Hematopoietic multipotent progenitor cell treated with erythropoietin and hydrocortisone succinate and interleukin-3 and kit ligand, for 4 days (in vitro differentiated cells): ENCODE data around the gene DYNC2LI1.
A peak's percentile ranks its signal among the peaks of the same experiment; 100 is the strongest.

Source experiments
- DNase-seq: peaks from one replicate; pipeline ENCODE4 v3.0.0-alpha.2; 2015

Gene DYNC2LI1

DNA sequence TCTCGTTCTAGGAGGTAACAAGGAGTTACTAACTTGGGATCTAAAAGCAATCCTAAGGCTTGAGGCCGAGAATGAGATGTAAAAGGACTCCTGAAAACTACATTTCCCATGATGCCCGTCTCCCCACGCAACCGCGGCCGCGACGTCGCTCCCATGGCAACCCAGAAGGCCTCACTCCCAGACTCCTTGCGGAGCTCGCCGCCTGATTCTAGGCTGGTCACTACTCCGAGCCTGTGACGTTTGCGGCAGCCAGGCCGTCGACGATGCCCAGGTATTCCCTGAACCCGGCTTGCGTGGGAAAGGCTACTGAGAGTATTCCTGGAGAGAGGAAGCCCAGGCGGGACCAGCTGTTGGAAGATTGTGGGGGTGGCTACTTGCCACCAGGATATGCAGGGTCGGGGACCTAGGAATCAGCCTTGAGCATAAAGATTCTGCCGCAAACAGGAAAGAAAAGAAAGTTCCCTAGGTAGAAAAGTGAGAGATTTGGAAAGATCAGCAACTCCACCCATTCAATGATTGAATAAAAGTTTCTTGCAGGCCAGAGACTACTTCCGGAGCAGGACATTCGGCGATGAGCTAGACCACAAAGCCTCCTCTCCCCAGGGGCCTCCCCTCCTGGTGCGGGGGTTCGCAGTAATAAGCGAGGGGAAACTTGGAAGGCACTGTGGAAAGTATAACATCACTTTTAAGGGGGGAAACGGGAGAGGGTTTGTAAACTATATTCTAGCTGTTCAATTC, at the start of gene DYNC2LI1:
Gene DYNC2LI1 (plus strand): TSS at position 164 of the 738 bp plus-strand sequence. CDS start 100 bp downstream, at position 264.
- DNase-seq: peak; percentile 95

DNA sequence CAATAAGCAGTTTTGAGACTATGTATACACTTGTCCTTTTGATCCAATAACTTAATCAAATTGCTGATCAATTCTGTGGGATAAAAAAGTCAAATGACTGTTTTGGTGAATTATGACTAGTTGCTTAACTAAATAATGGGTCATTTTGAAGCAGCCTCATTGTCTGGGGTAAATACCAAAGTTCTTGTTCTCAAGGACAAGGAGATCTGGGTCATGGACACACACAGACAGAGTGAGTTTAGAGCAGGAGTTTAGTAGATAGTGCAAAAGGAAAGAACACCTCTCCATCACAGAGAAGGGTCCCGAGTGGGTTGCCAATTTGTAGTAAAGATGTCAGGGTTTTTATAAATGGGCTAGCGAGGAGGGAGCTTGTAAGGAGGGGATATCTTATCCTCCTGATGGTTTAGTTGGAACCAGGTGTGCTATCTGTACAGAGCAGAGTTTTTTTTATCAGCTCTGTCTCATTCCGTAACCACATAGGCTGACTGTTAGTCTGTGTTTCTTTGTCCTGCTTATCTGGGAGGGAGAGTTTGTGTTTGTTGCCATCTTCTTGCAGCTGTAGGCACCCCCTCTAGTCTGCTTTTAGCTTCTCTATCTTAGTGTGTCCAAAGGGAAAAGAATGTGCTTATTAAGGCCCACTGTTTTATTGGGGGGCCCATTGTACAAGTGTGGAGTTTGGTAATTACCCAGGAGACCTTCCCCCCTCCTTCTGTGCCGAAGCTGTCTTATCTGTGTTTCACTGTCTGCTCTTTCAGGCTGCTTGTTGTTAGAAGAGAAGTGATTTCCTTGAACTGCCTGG, 48.9 kb upstream of the DYNC2LI1 start:
- DNase-seq: peak; percentile 89

DNA sequence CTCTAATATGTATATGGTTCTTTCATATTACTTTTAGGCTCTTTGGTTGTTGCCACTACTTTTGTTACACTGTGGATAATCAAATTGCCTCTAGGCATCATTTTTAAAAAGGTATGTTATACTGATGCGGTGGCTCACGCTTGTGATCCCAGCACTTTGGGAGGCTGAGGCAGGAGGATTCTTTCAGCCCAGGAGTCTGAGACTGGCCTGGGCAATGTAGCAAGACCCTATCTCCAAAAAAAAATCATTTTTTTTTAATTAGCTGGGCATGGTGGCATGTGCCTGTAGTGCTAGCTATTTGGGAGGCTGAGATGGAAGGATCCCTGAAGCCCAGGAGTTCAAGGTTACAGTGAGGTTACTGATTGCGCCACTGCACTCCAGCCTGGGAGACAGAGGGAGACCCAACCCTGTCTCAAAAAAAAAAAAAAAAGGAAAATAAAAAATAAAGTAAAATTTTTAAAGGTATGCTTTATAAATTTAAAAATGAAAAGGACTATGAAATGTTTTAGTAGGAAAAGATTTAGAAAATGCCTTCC, 48.1 kb upstream of the DYNC2LI1 start:
- no peak for DNase-seq

- DNase-seq: peak; percentile 59
Measured at GRCh38 chr2:43726961-43727633, 46.7 kb upstream of the DYNC2LI1 start.

DNA sequence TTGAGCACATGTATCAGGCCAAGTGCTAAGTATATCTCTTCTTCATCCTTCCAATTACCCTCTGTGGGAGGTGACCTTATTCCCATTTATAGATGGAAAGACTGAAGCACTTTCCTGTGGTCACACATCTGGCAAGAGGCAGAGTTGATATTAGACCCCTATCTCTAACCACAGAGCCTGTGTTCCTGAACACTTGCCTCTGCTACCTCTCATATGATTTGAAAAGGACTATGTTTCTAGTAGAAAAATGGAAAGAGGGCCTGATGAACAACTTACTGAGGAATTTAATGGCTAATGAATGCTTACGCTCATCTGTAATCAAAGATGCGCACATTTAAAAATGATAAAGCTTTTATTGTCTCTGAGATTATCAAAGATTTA, 46.2 kb upstream of the DYNC2LI1 start:
- DNase-seq: peak; percentile 73

DNA sequence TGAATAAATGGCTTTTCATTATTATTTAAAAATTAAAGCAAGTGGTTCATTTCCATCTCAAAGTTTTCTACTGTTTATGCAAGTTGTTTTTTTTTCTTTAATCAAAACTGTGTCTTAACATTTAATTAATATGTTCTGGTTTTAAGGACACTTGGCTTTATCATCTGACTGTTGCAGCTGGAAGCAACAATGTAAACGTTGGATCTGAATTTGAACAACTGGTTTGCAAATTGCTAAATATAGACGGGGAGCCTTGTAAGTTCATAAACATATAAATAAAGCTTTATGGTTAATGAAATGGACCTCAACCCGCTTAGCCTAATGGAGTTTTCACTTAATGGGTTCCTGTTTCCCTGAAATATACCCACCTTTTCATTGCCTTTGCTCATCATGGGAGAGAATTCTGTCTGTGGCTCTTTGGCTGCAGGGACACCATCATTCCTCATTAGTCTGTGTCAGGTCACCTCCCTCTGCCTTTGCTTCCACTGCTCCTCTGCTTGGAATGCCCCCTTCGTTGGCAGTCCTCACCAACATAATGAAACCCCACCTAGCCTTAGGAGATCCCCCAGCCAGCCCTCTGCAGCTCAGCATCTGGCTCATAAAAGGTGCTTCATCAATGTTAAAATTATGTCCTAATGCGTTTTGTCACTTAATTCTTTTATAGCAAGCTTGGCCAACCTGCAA, 44.2 kb upstream of the DYNC2LI1 start:
- DNase-seq: no peak

- DNase-seq: no peak
Measured at GRCh38 chr2:43731211-43731610, 42.6 kb upstream of the DYNC2LI1 start.

DNA sequence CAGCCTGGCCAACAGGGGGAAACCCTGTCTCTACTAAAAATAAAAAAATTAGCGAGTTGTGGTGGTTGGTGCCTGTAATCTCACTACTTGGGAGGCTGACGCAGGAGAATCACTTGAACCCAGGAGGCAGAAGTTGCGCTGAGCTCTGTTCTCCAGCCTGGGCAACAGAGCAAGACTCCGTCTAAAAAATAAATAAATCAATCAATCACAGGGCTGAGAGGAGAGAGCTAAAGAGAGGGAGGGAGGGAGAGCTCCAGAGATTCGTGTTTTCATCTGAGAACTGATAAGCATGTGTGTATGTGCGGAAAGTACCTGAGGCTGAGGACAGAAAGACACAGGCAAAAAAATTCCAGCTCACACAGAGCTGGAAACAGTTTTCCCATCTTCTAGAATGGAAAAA, 37.2 kb upstream of the DYNC2LI1 start:
- DNase-seq: no peak

GRCh38 chr2:43737097-43737854, 36.6 kb upstream of the DYNC2LI1 start:
- no peak for DNase-seq

DNA sequence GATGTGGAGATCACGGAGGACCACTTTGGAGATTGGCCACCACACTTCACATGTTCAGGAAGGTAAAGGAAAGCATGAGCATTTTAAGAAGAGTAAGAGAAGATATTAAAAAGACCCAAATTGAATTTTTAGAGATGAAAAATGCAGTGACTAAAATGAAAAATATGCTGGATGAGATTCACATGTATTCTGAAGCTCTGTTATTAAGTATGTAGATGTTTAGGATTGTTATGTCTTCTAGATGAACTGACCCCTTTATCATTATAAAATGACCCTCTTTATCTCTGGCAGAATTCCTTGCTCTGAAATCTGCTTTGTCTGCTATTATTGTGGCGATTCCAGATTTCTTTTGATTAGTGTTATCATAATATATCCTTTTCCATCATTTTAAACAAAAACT, 36.0 kb upstream of the DYNC2LI1 start:
- DNase-seq: no peak

DNA sequence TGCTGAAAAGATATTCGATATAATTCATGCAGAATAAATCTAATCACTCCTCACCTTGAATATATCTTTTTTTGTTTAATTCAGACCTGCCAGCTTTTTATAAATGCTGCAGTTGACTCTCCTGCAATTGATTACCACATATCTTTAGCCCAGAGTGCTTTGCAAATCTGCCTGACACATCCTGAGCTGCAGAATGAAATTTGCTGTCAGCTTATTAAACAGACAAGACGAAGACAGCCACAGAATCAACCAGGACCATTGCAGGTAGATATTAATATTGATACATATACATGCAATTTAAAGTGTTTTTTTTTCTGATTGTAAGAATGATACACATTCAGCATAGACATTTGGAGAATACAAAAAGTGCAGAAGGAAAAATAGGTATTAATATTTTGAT, 35.6 kb upstream of the DYNC2LI1 start:
- DNase-seq: no peak

DNA sequence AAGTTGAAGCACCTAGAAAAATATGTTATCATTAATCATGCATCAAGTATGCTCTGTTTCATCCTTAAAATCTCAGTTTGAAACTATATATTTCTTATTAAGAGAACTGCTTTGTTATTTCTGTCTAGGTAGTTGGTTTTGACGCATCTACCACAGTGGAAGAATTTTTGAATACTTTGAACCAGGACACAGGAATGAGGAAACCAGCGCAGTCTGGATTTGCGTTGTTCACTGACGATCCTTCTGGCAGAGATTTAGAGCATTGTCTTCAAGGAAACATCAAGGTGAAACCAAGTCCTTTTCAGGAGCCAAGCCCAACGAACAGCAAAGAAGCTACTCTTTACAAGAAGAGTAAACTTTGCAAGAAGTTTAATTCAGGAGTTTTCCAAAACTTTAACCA, 30.1 kb upstream of the DYNC2LI1 start:
- DNase-seq: no peak

GRCh38 chr2:43745457-43745856, 28.4 kb upstream of the DYNC2LI1 start:
- no peak for DNase-seq

GRCh38 chr2:43748333-43748732, 25.5 kb upstream of the DYNC2LI1 start:
- no peak for DNase-seq

- no peak for DNase-seq
Measured at GRCh38 chr2:43749583-43749982, 24.3 kb upstream of the DYNC2LI1 start.

DNA sequence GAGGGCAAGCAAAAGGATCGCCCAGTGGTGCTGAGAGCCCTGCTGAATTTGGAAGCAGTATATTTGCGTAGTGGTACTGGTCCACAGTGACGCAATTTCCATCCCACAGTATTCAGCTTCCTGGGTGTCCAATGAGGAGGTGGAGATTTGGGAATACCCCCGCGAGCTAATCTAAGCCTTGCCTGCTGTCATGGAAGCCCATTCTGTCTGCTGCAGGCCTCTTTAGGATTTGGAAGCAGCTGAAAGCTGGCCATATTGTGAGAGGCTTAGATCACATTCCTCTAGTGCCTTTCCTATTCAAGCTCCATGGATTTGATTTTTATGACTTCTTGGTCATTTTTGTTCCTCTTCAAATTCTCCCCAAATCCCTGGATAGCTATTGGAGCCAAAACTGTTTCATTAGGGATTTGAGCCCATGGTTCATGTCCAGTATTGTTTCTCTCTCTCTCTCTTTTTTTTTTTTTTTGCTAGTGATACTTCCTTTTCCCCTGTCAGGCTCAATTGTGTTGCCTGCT, 22.3 kb upstream of the DYNC2LI1 start:
- no peak for DNase-seq

GRCh38 chr2:43752302-43752701, 21.5 kb upstream of the DYNC2LI1 start:
- no peak for DNase-seq

GRCh38 chr2:43754180-43754579, 19.7 kb upstream of the DYNC2LI1 start:
- no peak for DNase-seq

DNA sequence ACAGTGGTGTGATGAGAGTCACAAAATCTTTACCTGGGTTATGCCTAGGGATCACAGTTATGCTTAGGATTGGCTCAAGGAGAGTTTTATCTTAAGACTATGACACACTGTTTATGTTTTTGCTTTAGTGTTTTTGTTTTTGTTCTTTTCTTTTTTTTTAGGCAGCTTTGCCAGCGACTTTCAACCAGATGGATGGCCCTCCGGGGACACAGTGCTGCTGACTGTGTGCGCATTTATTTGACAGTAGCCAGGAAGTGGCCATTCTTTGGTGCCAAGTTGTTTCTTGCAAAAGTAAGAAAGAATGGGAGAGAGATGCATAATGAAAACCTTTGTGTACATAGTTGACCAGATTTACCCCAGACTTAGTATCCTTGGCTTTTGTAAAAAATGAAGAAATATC, 15.1 kb upstream of the DYNC2LI1 start:
- DNase-seq: no peak

DNA sequence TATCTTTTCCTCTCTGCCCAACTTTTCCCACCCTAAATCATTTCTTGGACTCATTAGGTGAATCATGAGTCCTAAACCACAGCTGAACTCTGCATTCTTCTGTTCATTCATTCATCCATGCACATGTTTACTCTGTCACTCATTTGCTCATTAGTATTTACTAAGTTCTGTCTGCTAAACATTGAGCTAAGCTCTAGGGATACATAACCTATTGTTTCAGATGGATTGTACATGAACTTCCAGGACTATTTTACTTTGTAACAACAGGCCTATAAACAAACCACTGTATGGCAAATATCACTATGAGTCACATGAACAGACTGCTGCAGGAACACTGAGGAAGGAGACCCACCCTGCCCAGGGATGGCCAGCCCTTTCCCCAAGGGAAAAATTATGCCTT, 14.6 kb upstream of the DYNC2LI1 start:
- no peak for DNase-seq

GRCh38 chr2:43762286-43762685, 11.6 kb upstream of the DYNC2LI1 start:
- no peak for DNase-seq

GRCh38 chr2:43763091-43763490, 10.7 kb upstream of the DYNC2LI1 start:
- DNase-seq: no peak
